ENCODE measurements around the gene BLZF1.
"Not testable (repeated sequence)": the region's sequence is repeated elsewhere in the genome, so short reads cannot be mapped to it uniquely, and the experiment has no call there.

BLZF1 gene

DNA sequence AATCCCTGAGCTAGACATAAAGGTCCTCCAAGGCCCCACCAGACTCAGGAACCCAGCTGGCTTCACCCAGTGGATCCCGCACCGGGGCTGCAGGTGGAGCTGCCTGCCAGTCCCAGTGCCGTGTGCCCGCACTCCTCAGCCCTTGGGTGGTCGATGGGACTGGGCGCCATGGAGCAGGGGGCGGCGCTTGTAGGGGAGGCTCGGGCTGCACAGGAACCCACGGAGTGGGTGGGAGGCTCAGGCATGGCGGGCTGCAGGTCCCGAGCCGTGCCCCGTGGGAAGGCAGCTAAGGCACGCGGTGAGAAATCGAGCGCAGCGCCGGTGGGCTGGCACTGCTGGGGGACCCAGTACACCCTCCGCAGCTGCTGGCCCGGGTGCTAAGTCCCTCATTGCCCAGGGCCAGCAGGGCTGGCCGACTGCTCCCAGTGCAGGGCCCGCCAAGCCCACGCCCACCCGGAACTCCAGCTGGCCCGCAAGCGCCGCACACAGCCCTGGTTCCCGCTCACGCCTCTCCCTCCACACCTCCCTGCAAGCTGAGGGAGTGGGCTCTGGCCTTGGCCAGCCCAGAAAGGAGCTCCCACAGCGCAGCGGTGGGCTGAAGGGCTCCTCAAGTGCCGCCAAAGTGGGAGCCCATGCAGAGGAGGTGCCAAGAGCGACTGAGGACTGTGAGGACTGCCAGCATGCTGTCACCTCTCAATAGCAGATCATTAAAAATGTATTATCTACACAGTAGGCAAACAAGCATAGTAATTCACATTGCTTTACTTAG lies 30.9 kb upstream of the BLZF1 start:
- not testable (repeated sequence) for H3K27me3 ChIP-seq (ENCODE audit: low read length); H3K9me3 ChIP-seq (ENCODE audit: insufficient read depth, low read length); H3K79me2 ChIP-seq (ENCODE audit: insufficient read depth, low read length); H3K27ac ChIP-seq (ENCODE audit: low read depth, low read length); H3K9ac ChIP-seq (ENCODE audit: low read length); H3K36me3 ChIP-seq (ENCODE audit: low read length); H3K4me3 ChIP-seq (ENCODE audit: insufficient read depth, low read length, poor library complexity, severe bottlenecking); H3F3A ChIP-seq (ENCODE audit: insufficient read depth); H2AFZ ChIP-seq (ENCODE audit: low read depth, low read length, severe bottlenecking); H3K4me2 ChIP-seq (ENCODE audit: low read depth, low read length, poor library complexity, severe bottlenecking); H4K20me1 ChIP-seq (ENCODE audit: low read depth, low read length); H3K9me2 ChIP-seq (replicated peaks; ENCODE audit: insufficient read depth, low read length)

DNA sequence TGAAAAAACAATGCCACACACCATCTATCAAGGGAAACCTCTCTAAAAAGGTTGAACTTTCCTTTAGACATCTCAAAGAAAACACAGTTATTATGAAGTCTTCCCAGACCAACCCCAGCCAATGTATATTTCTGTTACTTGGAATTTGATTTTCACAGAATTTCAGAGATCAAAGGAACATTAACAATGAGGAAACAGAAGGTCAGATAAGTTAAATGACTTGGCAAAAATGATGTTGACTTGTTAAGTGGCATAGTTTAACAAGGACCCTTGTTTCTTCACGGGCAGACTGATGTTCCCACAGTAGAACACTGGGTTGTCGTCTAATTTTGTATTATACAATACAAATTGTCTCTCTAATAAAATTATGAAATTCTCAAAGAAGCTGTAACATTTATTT lies 29.4 kb upstream of the BLZF1 start:
- no peak for TF ChIP-seq EZH2phosphoT487 (conservative IDR thresholded peaks at IDR 0.05; ENCODE audit: low read length)
- TF ChIP-seq, protein P1, sequence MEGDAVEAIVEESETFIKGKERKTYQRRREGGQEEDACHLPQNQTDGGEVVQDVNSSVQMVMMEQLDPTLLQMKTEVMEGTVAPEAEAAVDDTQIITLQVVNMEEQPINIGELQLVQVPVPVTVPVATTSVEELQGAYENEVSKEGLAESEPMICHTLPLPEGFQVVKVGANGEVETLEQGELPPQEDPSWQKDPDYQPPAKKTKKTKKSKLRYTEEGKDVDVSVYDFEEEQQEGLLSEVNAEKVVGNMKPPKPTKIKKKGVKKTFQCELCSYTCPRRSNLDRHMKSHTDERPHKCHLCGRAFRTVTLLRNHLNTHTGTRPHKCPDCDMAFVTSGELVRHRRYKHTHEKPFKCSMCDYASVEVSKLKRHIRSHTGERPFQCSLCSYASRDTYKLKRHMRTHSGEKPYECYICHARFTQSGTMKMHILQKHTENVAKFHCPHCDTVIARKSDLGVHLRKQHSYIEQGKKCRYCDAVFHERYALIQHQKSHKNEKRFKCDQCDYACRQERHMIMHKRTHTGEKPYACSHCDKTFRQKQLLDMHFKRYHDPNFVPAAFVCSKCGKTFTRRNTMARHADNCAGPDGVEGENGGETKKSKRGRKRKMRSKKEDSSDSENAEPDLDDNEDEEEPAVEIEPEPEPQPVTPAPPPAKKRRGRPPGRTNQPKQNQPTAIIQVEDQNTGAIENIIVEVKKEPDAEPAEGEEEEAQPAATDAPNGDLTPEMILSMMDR (IDR thresholded peaks at IDR 0.05; ENCODE audit: insufficient read depth, low read length, poor library complexity, severe bottlenecking) = no peak
- H2AFZ ChIP-seq (ENCODE audit: low read depth, low read length, severe bottlenecking) = no peak overlapping the region
- H3K9me3 ChIP-seq (ENCODE audit: insufficient read depth, low read length) = no peaks in the 10 kb centered on the region
- no peaks in the 10 kb centered on the region for H3K79me2 ChIP-seq (ENCODE audit: insufficient read depth, low read length)
- H3K36me3 ChIP-seq (ENCODE audit: low read length) = no peaks in the 10 kb centered on the region
- H3K27me3 ChIP-seq (ENCODE audit: low read length) = no peaks in the 10 kb centered on the region
- H4K20me1 ChIP-seq (ENCODE audit: low read depth, low read length) = no peaks in the 10 kb centered on the region
- no peak overlapping the region for H3K9ac ChIP-seq (ENCODE audit: low read length)
- no peaks in the 10 kb centered on the region for H3F3A ChIP-seq (ENCODE audit: insufficient read depth)
- H3K27ac ChIP-seq (ENCODE audit: low read depth, low read length) = no peak overlapping the region
- H3K4me2 ChIP-seq (ENCODE audit: low read depth, low read length, poor library complexity, severe bottlenecking) = no peak overlapping the region
- no peak overlapping the region for H3K4me3 ChIP-seq (ENCODE audit: insufficient read depth, low read length, poor library complexity, severe bottlenecking)
- no peaks in the 10 kb centered on the region for H3K9me2 ChIP-seq (replicated peaks; ENCODE audit: insufficient read depth, low read length)

DNA sequence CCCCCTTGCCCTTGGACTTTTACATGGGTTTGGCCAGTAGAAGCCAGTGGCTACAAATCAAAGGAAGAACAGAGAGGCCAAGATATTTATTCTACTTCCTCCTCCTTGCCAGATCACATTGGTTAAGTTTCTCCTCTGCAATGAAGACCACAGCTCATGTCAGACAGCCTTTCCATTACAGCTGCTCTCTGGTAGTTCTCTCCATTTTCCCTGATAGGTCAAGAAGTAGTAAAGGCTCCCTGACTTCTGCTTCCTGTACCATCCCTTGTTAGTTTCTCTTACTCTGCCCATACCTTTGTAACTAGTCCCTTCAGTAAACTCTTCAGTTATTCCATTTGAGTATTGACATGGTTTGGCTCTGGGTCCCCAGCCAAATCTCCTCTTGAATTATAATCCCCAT lies 28.2 kb upstream of the BLZF1 start:
- no peak overlapping the region for H3K4me2 ChIP-seq (ENCODE audit: low read depth, low read length, poor library complexity, severe bottlenecking)
- H3K36me3 ChIP-seq (ENCODE audit: low read length) = no peaks in the 10 kb centered on the region
- H3K9ac ChIP-seq (ENCODE audit: low read length) = no peak overlapping the region
- no peaks in the 10 kb centered on the region for H3K9me3 ChIP-seq (ENCODE audit: insufficient read depth, low read length)
- no peak for TF ChIP-seq EZH2phosphoT487 (conservative IDR thresholded peaks at IDR 0.05; ENCODE audit: low read length)
- TF ChIP-seq, protein P1 (IDR thresholded peaks at IDR 0.05; ENCODE audit: insufficient read depth, low read length, poor library complexity, severe bottlenecking) = no peak
- H3F3A ChIP-seq (ENCODE audit: insufficient read depth) = no peaks in the 10 kb centered on the region
- no peaks in the 10 kb centered on the region for H4K20me1 ChIP-seq (ENCODE audit: low read depth, low read length)
- H3K9me2 ChIP-seq (replicated peaks; ENCODE audit: insufficient read depth, low read length) = no peaks in the 10 kb centered on the region
- H3K27me3 ChIP-seq (ENCODE audit: low read length) = no peaks in the 10 kb centered on the region
- H2AFZ ChIP-seq (ENCODE audit: low read depth, low read length, severe bottlenecking) = no peak overlapping the region
- H3K79me2 ChIP-seq (ENCODE audit: insufficient read depth, low read length) = no peaks in the 10 kb centered on the region
- H3K27ac ChIP-seq (ENCODE audit: low read depth, low read length) = no peak overlapping the region
- H3K4me3 ChIP-seq (ENCODE audit: insufficient read depth, low read length, poor library complexity, severe bottlenecking) = no peak overlapping the region

DNA sequence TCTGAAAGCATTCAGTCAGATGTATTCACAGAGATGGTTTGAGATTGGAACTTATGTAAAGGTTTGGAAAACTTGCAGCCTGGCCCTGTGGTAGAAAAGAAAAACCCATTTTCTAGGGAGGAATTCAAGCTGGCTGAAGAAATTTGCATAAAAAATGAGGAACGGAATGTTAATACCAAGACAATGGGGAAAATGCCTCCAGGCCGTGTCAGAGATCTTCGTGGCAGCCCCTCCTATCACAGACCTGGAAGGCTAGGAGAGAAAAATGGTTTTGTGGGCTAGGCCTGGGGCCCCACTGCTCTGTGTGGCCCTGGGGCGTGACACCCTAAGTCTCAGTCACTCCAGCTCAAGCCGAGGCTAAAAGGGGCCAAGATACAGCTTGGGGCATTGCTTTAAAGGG lies 27.1 kb upstream of the BLZF1 start:
- no peaks in the 10 kb centered on the region for H3F3A ChIP-seq (ENCODE audit: insufficient read depth)
- H3K27ac ChIP-seq (ENCODE audit: low read depth, low read length) = no peak overlapping the region
- no peaks in the 10 kb centered on the region for H3K79me2 ChIP-seq (ENCODE audit: insufficient read depth, low read length)
- no peaks in the 10 kb centered on the region for H3K9me2 ChIP-seq (replicated peaks; ENCODE audit: insufficient read depth, low read length)
- H3K36me3 ChIP-seq (ENCODE audit: low read length) = no peaks in the 10 kb centered on the region
- no peak for TF ChIP-seq EZH2phosphoT487 (conservative IDR thresholded peaks at IDR 0.05; ENCODE audit: low read length)
- TF ChIP-seq, protein P1 (IDR thresholded peaks at IDR 0.05; ENCODE audit: insufficient read depth, low read length, poor library complexity, severe bottlenecking) = no peak
- H3K9me3 ChIP-seq (ENCODE audit: insufficient read depth, low read length) = no peaks in the 10 kb centered on the region
- no peak overlapping the region for H3K4me2 ChIP-seq (ENCODE audit: low read depth, low read length, poor library complexity, severe bottlenecking)
- H2AFZ ChIP-seq (ENCODE audit: low read depth, low read length, severe bottlenecking) = no peak overlapping the region
- no peaks in the 10 kb centered on the region for H3K27me3 ChIP-seq (ENCODE audit: low read length)
- H3K9ac ChIP-seq (ENCODE audit: low read length) = no peak overlapping the region
- H3K4me3 ChIP-seq (ENCODE audit: insufficient read depth, low read length, poor library complexity, severe bottlenecking) = no peak overlapping the region
- no peaks in the 10 kb centered on the region for H4K20me1 ChIP-seq (ENCODE audit: low read depth, low read length)

DNA sequence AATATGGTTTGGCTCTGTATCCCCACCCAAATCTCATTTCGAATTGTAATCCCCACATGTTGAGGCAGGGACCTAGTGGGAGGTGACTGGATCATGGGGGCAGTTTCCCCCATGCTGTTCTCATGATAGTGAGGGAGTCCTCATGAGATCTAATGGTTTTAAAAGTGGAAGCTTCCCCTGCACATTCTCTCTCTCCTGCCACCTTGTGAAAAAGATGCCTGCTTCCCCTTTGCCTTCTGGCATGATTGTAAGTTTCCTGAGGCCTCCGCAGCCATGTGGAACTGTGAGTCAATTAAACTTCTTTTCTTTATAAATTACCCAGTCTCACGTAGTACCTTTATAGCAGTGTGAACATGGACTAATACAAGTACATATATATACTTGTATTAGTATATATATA lies 25.9 kb upstream of the BLZF1 start:
- H3K27me3 ChIP-seq (ENCODE audit: low read length); H3F3A ChIP-seq (ENCODE audit: insufficient read depth); H3K4me3 ChIP-seq (ENCODE audit: insufficient read depth, low read length, poor library complexity, severe bottlenecking); H3K9me2 ChIP-seq (replicated peaks; ENCODE audit: insufficient read depth, low read length); H3K36me3 ChIP-seq (ENCODE audit: low read length); H3K4me2 ChIP-seq (ENCODE audit: low read depth, low read length, poor library complexity, severe bottlenecking); H4K20me1 ChIP-seq (ENCODE audit: low read depth, low read length); H3K9ac ChIP-seq (ENCODE audit: low read length); H2AFZ ChIP-seq (ENCODE audit: low read depth, low read length, severe bottlenecking); H3K27ac ChIP-seq (ENCODE audit: low read depth, low read length); H3K9me3 ChIP-seq (ENCODE audit: insufficient read depth, low read length); H3K79me2 ChIP-seq (ENCODE audit: insufficient read depth, low read length): not testable (repeated sequence)
